HCT116 (cell line): ENCODE results near the gene LSM14A. TPM values are rescaled to one million over a fixed set of nuclear protein-coding genes. Genes with fewer than 3 reads are reported as not detected.

Experiments
- ATAC-seq: fragments of 200-7000 bp; cut with Tn5 transposase; 2 replicates; pipeline ENCODE4 v1.9.1; 2020; ENCODE audit warnings: mild to moderate bottlenecking, moderate library complexity
- BruUV-seq: library from RNA; stranded (reverse); fragments of 400-500 nt; replicated peaks from 2 replicates; lab custom pipeline; 2021; lab: Mats Ljungman, UMichigan
- CTCF ChIA-PET: fragments of 300-600 bp; sonication (Branson Sonifier 250); formaldehyde crosslinking; loops from one replicate; lab custom pipeline; 2021; ENCODE audit warnings: antibody characterized with exemption; lab: Charles Lee
- POLR2A ChIA-PET: fragments of 300-600, 350-600 bp; sonication (Branson Sonifier 250); formaldehyde crosslinking; loops from one replicate; lab custom pipeline; 2021; ENCODE audit warnings: antibody characterized with exemption; lab: Charles Lee
- RAD21 ChIA-PET, 2 experiments: fragments of 300-600 bp; sonication (Branson Sonifier 250); formaldehyde crosslinking; loops; one replicate each; lab custom pipeline; 2023; ENCODE audit warnings: low total read pairs in 2 of 2; ENCODE audit not compliant: uncharacterized antibody in 2 of 2, unreplicated experiment in 2 of 2, low non-redundant PET in 1 of 2; lab: Charles Lee
- DNase-seq: peaks from one replicate; pipeline ENCODE4 v3.0.0-alpha.2; 2010; ENCODE audit warnings: low read depth, low spot score
- H2AFZ ChIP-seq: fragments of 200-600 bp; shearing (Covaris generic), sonication (generic); 2 replicates; pipeline ENCODE4 v1.6.1; 2017; ENCODE audit warnings: low read depth, mixed run types, mixed read lengths, antibody characterized with exemption, low read length; ENCODE audit not compliant: poor library complexity, severe bottlenecking
- H3K27ac ChIP-seq: 2 replicates; pipeline ENCODE4 v1.5.1; 2012; ENCODE audit warnings: low read depth, low read length
- H3K27me3 ChIP-seq: fragments of 200-600 bp; sonication (generic); 2 replicates; pipeline ENCODE4 v1.6.1; 2016; ENCODE audit warnings: mixed run types, low read length, mixed read lengths; ENCODE audit not compliant: insufficient read depth
- H3K36me3 ChIP-seq, 2 experiments: fragments of 200-500 bp in 1 of 2; fragments of 200-600 bp in 1 of 2; sonication (Bioruptor generic) in 1 of 2; sonication (generic) in 1 of 2; 2 replicates each; pipeline versions ENCODE4 v1.5.1 to v1.6.1; 2014 to 2016; ENCODE audit warnings: low read length in 2 of 2, inconsistent platforms in 1 of 2, mixed read lengths in 1 of 2, mixed run types in 1 of 2; ENCODE audit not compliant: insufficient read depth in 2 of 2, control insufficient read depth in 1 of 2
- H3K4me1 ChIP-seq, 2 experiments: fragments of 200-600 bp in 1 of 2; sonication (generic) in 1 of 2; 2 replicates each; pipeline versions ENCODE4 v1.5.1 to v1.6.1; 2012 to 2017; ENCODE audit warnings: low read length in 2 of 2, inconsistent platforms in 1 of 2, mild to moderate bottlenecking in 1 of 2, mixed read lengths in 1 of 2, mixed run types in 1 of 2, moderate library complexity in 1 of 2; ENCODE audit not compliant: insufficient read depth in 2 of 2, control insufficient read depth in 1 of 2
- H3K4me2 ChIP-seq: fragments of 200-600 bp; sonication (generic); 2 replicates; pipeline ENCODE4 v1.6.1; 2017; ENCODE audit warnings: mixed run types, low read length, mixed read lengths
- H3K4me3 ChIP-seq, 2 experiments: fragments of 200-600 bp in 1 of 2; sonication (generic) in 1 of 2; replicated peaks in 1 of 2; 2 replicates each; pipeline ENCODE4 v1.5.1; 2011 to 2016; ENCODE audit warnings: low read length in 2 of 2, control low read depth in 1 of 2, low read depth in 1 of 2, mild to moderate bottlenecking in 1 of 2, mixed read lengths in 1 of 2, mixed run types in 1 of 2
- H3K79me2 ChIP-seq: fragments of 200-600 bp; sonication (generic); 2 replicates; pipeline ENCODE4 v1.6.1; 2017; ENCODE audit warnings: mild to moderate bottlenecking, mixed run types, low read length, moderate library complexity, mixed read lengths; ENCODE audit not compliant: insufficient read depth
- H3K9ac ChIP-seq: fragments of 200-600 bp; sonication (generic); 2 replicates; pipeline ENCODE4 v1.6.1; 2016; ENCODE audit warnings: low read length, mixed read lengths
- H3K9me2 ChIP-seq: fragments of 200-600 bp; sonication (generic), shearing (Covaris generic); 2 replicates; pipeline ENCODE4 v1.6.1; 2017; ENCODE audit warnings: mixed run types, mild to moderate bottlenecking, moderate library complexity; ENCODE audit not compliant: insufficient read depth
- H3K9me3 ChIP-seq, 2 experiments: fragments of 200-500 bp in 1 of 2; fragments of 200-600 bp in 1 of 2; sonication (Bioruptor generic) in 1 of 2; sonication (generic) in 1 of 2; 2 replicates each; pipeline ENCODE4 v1.6.1; 2014 to 2017; ENCODE audit warnings: low read length in 2 of 2, mixed read lengths in 2 of 2, inconsistent platforms in 1 of 2, low read depth in 1 of 2, mild to moderate bottlenecking in 1 of 2, mixed run types in 1 of 2, moderate library complexity in 1 of 2; ENCODE audit not compliant: control insufficient read depth in 1 of 2, insufficient read depth in 1 of 2
- H4K20me1 ChIP-seq: fragments of 200-600 bp; sonication (generic), shearing (Covaris generic); 2 replicates; pipeline ENCODE4 v1.6.1; 2017; ENCODE audit warnings: mixed run types, mild to moderate bottlenecking, moderate library complexity; ENCODE audit not compliant: insufficient read depth
- EGR1 ChIP-seq: IDR thresholded peaks from 2 replicates; pipeline ENCODE4 v1.6.1; 2012; ENCODE audit warnings: low read depth
- EZH2phosphoT487 ChIP-seq: fragments of 200-600 bp; IDR thresholded peaks from 2 replicates; pipeline ENCODE4 v1.6.1; 2018; ENCODE audit warnings: antibody characterized with exemption, borderline replicate concordance
- POLR2A ChIP-seq: IDR thresholded peaks from 2 replicates; pipeline ENCODE4 v1.7.0; 2011; ENCODE audit warnings: borderline replicate concordance; ENCODE audit not compliant: insufficient read depth, insufficient read length; ENCODE audit errors: extremely low read depth
- SIN3A ChIP-seq: IDR thresholded peaks from 2 replicates; pipeline ENCODE4 v1.6.1; 2012; ENCODE audit warnings: low read depth
- SRF ChIP-seq: IDR thresholded peaks from 2 replicates; pipeline ENCODE4 v1.6.1; 2012; ENCODE audit warnings: low read depth
- YY1 ChIP-seq: IDR thresholded peaks from 2 replicates; pipeline ENCODE4 v1.6.1; 2011; ENCODE audit warnings: low read length, low read depth, moderate library complexity, mild to moderate bottlenecking; ENCODE audit not compliant: insufficient replicate concordance; ENCODE audit errors: extremely low read depth
- intact Hi-C: fragments of 100-400 bp; cut with micrococcal nuclease; formaldehyde crosslinking; loops from 2 replicates; pipeline ENCODE4 v1.10.0; 2022
- total RNA-seq: library from RNA; stranded (reverse); gene quantifications from one replicate; pipeline ENCODE4 v1.2.1, GENCODE V29; 2021; ENCODE audit not compliant: unreplicated experiment
- TF ChIP-seq, protein P1 (sequence below): IDR thresholded peaks from 2 replicates; pipeline ENCODE4 v1.6.1; 2012; ENCODE audit warnings: low read depth
- TF ChIP-seq, protein P2 (sequence below): IDR thresholded peaks from 2 replicates; pipeline ENCODE4 v1.6.1; 2011; ENCODE audit warnings: mild to moderate bottlenecking, low read length, moderate library complexity; ENCODE audit not compliant: insufficient replicate concordance; ENCODE audit errors: extremely low read depth

Gene LSM14A
- total RNA-seq, 1 experiment from 2014 or later: 120 TPM

DNA sequence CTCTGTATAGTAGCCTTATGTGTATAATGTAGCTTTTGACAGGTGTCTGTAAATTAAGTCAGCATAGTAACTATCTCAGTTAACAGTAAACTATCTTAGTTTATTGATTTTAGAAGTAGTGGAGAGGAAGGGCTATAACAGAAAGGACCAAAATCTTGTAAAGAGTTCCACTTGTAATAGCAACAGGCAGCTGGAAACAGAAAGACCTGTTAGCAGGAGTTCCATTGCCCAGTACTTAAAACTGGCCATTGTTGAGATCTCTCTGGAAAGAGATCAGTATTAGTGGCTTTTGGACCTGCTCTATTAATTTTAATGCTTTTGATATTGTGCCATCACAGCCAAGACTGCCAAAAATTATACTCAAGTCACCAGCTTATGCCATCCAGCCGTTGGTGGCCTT lies 50.1 kb downstream of the LSM14A start (continued):
- TF ChIP-seq SRF (no peak), POLR2A (no peak), EZH2phosphoT487 (no peak), YY1 (no peak), SIN3A (no peak)
- TF ChIP-seq, protein P1, sequence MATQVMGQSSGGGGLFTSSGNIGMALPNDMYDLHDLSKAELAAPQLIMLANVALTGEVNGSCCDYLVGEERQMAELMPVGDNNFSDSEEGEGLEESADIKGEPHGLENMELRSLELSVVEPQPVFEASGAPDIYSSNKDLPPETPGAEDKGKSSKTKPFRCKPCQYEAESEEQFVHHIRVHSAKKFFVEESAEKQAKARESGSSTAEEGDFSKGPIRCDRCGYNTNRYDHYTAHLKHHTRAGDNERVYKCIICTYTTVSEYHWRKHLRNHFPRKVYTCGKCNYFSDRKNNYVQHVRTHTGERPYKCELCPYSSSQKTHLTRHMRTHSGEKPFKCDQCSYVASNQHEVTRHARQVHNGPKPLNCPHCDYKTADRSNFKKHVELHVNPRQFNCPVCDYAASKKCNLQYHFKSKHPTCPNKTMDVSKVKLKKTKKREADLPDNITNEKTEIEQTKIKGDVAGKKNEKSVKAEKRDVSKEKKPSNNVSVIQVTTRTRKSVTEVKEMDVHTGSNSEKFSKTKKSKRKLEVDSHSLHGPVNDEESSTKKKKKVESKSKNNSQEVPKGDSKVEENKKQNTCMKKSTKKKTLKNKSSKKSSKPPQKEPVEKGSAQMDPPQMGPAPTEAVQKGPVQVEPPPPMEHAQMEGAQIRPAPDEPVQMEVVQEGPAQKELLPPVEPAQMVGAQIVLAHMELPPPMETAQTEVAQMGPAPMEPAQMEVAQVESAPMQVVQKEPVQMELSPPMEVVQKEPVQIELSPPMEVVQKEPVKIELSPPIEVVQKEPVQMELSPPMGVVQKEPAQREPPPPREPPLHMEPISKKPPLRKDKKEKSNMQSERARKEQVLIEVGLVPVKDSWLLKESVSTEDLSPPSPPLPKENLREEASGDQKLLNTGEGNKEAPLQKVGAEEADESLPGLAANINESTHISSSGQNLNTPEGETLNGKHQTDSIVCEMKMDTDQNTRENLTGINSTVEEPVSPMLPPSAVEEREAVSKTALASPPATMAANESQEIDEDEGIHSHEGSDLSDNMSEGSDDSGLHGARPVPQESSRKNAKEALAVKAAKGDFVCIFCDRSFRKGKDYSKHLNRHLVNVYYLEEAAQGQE: no peak

DNA sequence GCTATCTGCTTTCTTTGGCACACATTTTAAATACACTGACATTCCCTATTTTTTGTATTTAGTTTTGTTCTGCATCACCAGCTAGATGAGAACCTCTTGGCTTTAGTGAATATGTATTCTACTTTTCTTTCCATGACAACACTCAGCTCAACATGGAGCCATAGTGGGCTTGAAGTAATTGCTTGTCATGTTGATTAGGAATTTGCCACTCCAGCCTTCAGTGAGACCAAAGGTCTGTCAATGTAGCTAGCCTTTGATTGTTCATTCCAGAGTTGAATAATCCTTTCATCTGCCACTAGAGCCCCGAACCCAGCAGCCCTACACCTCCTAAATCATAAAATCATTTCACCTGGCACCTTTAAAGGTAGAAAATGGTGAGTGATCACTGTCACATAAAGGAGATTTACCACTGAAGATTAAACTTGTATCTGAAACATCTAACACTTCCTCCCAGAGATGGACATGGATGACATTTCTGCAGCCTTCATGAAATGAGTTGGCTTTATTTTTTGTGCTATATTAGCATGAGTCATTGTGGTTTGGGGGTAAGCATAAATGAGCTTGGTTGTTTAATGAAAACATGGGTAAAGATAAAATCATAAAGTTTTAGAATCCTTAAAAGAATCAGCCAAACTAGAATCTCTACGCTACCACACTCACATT lies 52.8 kb downstream of the LSM14A start:
- DNase-seq: no peak
- Histone ChIP-seq H3K79me2 (peaks cover 46% of the 10 kb centered on the region), H3K27me3 (no peaks in the 10 kb centered on the region), H3K9me2 (no peaks in the 10 kb centered on the region), H3K4me2 (peak overlapping the region; percentile 5; the same call in 1 of the 2 replicates), H3K4me1 (peaks cover 7 to 12% of the 10 kb centered on the region in 2 experiments; a peak in 2 of 4 replicates), H2AFZ (no peak overlapping the region), H3K4me3 (no peak overlapping the region), H3K27ac (peak overlapping the region; percentile 1; the same call in 1 of the 2 replicates), H4K20me1 (0 out of 2 replicates have a peak, but pooled peaks cover 5% of the 10 kb centered on the region), H3K36me3 (peaks cover 68 to 74% of the 10 kb centered on the region in 2 experiments), H3K9me3 (no peaks in the 10 kb centered on the region), H3K9ac (no peak overlapping the region)
- TF ChIP-seq EGR1: no peak
- TF ChIP-seq, protein P2, sequence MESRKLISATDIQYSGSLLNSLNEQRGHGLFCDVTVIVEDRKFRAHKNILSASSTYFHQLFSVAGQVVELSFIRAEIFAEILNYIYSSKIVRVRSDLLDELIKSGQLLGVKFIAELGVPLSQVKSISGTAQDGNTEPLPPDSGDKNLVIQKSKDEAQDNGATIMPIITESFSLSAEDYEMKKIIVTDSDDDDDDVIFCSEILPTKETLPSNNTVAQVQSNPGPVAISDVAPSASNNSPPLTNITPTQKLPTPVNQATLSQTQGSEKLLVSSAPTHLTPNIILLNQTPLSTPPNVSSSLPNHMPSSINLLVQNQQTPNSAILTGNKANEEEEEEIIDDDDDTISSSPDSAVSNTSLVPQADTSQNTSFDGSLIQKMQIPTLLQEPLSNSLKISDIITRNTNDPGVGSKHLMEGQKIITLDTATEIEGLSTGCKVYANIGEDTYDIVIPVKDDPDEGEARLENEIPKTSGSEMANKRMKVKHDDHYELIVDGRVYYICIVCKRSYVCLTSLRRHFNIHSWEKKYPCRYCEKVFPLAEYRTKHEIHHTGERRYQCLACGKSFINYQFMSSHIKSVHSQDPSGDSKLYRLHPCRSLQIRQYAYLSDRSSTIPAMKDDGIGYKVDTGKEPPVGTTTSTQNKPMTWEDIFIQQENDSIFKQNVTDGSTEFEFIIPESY: no peak
- BruUV-seq: no TSS peak
- CTCF ChIA-PET: no interaction called here
- RAD21 ChIA-PET: no interaction called here
- peak; percentile 54 for ATAC-seq
- POLR2A ChIA-PET: no interaction called here
- intact Hi-C loops: no loop called here
